ELR (cell line): Measurements from ENCODE around the gene DAO.

ENCODE experiments used
- DNase-seq: peaks from one replicate; pipeline ENCODE4 v3.0.0-alpha.2; 2015; ENCODE audit warnings: low read depth

The DAO gene

DNA sequence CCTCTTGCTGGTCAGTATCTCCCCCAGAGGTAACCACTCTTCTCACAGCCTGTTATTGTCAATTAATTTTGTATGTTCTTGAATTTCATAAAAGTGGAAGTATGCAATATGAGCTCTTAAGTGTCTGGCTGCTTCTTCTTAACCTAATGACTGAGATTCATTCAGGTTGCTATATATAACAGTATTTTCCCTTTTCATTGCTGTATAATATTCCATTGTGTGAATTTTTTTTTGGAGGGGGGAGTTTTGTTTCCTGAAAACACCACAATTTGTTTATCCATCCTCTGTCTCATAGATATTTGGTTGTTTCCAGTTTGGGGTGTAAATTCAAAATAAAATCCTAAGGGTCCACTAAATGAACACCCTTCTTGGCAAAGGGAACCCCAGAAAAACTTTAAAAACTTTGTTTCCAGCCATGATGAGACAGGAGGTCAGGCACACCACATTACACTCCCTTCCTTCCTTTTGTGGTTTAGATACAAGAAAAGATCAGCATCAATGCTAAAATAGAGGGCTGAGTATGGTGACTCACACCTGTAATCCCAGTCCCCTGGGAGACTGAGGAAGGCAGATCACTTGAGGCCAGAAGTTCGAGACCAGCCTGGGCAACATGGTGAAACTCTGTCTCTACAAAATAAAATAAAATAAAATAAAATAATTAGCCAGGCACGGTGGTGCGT, 4.1 kb upstream of the DAO start:
- no peak for DNase-seq

- no peak for DNase-seq
Measured at GRCh38 chr12:108876550-108876949, 3.3 kb upstream of the DAO start.

DNA sequence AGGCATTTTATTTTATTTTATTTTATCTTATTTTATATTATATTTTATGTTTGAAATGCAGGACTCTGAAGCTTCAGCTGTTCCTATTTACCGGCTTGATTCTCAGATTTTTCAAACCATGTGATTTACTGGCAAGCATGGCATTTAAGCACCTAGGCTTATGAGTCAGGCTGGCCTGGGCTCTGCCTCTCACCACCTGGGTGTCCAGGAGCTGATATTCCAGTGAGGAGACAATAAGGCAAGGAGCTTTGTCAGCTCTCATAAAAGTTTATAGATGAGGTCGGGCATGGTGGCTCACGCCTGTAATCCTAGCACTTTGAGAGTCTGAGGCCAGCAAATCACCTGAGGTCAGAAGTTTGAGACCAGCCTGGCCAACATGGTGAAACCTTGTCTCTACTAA, 2.1 kb downstream of the DAO start:
- DNase-seq, result no peak

GRCh38 chr12:108884116-108885012, 4.5 kb downstream of the DAO start:
- peak; percentile 54 for DNase-seq

GRCh38 chr12:108886873-108887629, 7.2 kb downstream of the DAO start:
- no peak for DNase-seq

DNA sequence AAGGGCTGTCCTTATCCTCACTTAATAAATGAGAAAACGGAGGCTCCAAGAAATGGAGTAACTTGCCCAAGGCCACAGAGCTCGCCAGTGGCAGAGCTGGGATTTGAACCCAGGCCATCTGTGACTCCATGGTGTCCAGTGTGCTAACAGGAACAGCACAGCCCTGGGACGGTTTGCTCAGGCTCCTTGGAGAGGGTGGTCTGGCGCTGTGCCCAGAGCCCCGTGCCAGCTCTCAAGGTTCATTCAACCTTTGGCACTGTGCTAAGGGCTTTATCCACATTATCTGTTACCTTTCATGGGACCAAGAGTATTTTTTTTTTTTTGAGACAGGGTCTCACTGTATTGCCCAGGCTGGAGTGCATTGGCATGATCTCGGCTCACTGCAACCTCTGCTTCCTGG, 8.1 kb downstream of the DAO start:
- no peak for DNase-seq

DNA sequence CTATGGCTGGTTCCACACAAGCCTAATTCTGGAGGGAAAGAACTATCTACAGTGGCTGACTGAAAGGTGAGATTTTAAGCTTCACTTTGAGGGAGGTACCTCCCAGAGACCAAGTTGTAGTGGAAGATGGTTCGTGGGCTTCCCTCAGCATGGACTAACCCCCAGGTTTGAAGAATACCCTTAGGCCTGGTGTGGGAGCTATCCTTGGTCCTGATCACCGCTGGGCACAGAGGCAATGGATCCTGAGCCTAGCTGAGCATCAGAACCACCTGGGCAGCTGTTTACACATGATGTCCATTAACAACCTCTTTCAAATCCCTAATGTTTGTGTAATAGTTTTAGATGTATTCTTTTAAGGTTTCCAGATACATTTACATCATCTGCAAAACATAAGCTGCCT, 10.3 kb downstream of the DAO start:
- peak; percentile 23 for DNase-seq

DNA sequence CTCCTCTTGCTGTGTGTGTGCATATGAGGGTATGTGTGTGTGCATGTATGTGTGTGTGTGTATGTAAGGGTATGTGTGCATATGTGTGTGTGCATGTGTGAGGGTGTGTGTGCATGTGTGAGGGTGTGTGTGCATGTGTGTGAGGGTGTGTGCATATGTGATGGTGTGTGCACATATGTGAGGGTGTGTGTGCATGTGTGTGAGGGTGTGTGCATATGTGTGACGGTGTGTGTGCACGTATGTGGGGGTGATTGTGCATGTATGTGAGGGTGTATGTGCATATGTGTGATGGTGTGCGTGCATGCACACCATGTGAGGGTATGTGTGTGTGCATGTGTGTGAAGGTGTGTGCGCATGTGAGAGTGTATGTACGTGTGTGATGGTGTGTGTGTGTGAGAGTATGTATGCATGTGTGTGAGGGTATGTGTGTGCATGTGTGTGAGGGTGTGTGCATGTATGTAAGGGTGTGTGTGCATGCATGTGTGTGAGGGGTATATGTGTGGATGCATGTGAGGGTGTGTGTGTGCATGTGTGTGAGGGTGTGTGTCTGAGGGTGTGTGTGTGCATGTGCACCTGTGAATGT, 15.4 kb downstream of the DAO start:
- no peak for DNase-seq

DNA sequence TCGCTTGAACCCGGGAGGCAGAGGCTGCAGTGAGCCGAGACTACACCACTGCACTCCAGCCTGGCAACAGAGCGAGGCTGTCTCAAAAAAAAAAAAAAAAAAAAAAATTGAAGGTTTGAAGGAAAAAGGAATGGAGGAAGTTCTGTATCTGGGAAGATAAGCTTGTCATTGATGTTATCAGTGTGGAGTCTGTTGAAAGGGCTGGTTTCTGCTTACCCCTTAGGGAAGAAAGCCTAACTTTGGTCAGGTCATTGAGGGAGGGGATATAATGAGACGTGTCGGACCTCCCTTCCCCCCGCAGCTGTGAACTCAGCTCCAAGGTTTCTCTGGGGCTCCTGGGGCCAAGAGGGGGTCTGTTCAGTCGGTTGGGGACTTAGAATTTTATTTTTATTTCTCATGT, 16.4 kb downstream of the DAO start:
- DNase-seq, result no peak

DNA sequence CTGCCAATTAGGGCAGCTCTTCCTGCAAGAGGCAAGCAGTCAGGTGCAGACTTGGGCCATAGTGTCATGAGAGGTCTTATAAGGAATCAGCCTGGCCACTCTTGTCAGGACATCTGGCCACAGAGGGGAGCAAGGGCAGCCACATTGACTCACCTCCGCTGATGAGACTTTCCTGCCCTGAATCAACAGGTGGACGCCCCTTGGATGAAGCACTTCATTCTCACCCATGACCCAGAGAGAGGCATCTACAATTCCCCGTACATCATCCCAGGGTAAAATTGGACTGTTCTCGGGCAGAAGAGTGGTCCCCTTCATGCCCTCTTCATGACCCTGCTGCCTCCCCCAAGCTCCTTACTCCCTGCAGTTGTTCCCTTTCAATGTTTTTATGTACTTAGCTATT, 16.9 kb downstream of the DAO start:
- no peak for DNase-seq

- DNase-seq, result no peak
Measured at GRCh38 chr12:108899145-108899544, 19.3 kb downstream of the DAO start.

DNA sequence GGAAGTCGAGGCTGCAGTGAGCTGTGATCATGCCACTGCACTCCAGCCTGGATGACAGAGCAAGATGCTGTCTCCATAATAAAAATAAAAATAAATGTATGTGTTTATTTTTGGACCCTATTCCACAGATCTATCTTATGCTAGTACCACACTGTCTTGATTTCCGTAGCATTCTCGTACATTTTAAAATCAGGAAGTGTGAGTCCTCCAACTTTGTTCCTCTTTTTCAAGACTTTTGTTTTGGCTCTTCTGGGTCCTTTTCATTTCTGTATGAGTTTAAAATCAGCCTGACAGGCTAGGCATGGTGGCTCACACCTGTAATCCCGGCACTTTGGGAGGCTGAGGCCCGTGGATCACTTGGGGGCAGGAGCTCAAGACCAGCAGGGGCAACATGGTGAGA, 25.8 kb downstream of the DAO start:
- no peak for DNase-seq

GRCh38 chr12:108906971-108907370, 27.1 kb downstream of the DAO start:
- no peak for DNase-seq

- DNase-seq, result no peak
Measured at GRCh38 chr12:108907839-108908351, 28.0 kb downstream of the DAO start.

DNA sequence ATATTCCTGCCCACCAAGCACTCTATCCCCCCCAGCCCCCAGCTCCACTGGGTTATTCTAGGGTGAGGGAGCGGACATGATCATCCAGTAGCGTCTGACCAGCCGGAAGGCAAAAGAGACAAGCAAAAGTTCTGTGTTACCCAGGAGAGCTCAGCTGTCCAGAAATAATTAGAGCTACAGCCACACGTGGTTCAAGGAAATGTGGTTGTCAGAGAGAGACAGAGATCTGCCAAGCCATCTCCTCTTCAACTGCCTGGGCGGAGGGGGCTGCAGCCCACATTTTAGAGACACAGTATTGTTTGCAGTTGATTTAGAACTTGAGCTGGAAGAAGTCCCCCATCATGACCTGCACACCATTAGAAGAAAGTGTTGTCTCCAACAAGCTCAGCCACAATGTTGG, 30.4 kb downstream of the DAO start:
- DNase-seq, result no peak

DNA sequence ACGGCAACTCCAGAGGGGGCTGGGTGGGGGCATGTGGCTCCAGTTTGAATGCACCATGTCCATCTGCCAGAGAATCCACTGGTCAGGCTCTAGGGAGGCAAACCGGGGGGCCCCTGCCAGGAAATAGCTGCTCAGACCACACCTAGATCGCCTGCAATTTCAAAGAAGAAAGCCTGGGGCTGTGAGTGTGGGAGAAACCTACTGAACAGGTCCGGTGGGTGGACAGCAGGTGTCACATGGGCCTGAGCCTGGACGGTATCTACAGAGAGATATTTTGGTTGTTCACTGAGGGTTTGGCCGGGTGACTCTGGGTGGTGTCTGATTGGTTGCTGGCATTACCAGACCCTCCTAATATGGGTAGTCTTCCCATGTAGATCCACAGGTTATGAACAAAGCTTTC, 32.0 kb downstream of the DAO start:
- no peak for DNase-seq

DNA sequence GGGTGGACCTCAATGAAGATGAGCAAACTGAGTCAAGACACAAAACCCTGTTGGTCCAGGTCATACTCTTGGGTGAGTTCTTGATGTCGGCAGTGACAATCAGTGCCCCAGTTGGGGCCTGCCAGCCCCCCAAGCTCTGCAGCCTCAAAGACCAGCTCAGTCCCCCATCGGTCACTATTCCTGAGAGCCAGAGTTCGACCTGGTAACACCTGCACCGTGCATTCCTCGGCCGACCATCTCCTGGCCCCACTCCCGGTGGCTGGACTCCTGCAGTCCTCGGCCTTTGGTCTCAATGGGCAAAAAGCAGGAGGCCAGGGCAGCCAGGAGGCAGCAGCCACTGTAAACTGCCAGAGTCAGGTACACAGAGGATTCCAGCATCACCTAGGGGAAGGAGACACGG, 32.5 kb downstream of the DAO start:
- DNase-seq, result no peak

- no peak for DNase-seq
Measured at GRCh38 chr12:108914121-108914531, 34.2 kb downstream of the DAO start.

DNA sequence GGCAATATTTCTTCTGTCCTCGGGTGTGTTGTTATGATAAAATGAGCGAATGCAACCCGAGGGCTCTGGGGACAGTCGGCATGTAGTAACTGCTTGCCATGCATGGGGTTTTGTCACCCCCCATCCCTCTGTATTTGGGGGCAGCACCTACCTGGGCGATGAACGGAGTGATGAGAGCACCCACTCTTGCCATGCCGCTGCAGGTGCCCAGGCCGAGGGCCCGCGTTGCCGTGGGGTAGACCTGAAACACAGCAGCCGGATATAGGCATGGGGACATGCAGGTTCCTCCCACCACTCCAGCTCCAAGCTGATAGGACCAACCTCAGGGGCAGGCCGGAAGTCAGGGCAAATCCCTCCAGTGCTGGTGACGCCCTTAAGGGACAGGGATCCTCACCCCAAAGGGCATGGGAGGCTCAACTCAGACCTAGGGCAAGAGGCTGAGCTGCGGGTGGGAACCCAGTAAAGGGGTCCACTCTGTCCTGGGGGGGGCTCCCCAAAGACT, 35.8 kb downstream of the DAO start:
- no peak for DNase-seq

DNA sequence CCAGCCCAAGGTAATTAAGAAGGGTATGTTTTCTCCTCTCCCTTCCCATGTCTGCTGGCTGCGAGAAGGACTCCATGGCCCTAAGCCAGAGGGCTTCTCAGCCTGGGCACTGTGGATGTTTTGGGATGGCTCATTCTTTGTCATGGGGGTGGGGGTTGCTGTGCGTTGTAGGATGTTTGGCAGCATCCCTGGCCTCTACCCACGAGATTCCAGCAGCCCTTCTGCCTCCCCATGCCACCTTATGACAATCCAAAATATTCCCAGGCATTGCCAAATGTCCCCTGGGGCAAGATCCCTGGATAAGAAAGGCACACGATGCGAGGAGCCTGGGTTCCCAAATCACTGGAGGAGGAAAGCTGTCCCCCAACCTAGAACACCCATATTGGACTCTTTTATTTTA, 36.4 kb downstream of the DAO start:
- DNase-seq, result no peak

- no peak for DNase-seq
Measured at GRCh38 chr12:108918206-108918605, 38.3 kb downstream of the DAO start.
